Measurements from ENCODE around the gene KIF1B. TPM values are rescaled to one million over a fixed set of nuclear protein-coding genes. Genes with fewer than 3 reads are reported as not detected.

Gene KIF1B
- total and polyA plus RNA-seq, 9 of the 15 experiments (the other 6 are each of a cell fraction or from before 2014, with no cell fraction given): 2.8 to 19.8 (median 11.9) TPM

- TF ChIP-seq, protein P1, sequence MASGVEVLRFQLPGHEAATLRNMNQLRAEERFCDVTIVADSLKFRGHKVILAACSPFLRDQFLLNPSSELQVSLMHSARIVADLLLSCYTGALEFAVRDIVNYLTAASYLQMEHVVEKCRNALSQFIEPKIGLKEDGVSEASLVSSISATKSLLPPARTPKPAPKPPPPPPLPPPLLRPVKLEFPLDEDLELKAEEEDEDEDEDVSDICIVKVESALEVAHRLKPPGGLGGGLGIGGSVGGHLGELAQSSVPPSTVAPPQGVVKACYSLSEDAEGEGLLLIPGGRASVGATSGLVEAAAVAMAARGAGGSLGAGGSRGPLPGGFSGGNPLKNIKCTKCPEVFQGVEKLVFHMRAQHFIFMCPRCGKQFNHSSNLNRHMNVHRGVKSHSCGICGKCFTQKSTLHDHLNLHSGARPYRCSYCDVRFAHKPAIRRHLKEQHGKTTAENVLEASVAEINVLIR (CRISPR knock-in tag; IDR thresholded peaks at IDR 0.05): 0 out of 2 replicates have a peak, but pooled peaks have one; percentile 25
- TF ChIP-seq ARID3A (IDR thresholded peaks at IDR 0.05; ENCODE audit: borderline replicate concordance, low read depth, low read length) (no peak; the same call in 1 of the 2 replicates), CTBP1 (IDR thresholded peaks at IDR 0.05; ENCODE audit: borderline replicate concordance) (peak; percentile 85; the same call in 1 of the 2 replicates), ZNF445 (CRISPR knock-in tag; IDR thresholded peaks at IDR 0.05; ENCODE audit: low read depth) (no peak), CEBPG (CRISPR knock-in tag; IDR thresholded peaks at IDR 0.05) (peak; percentile 75; the same call in 1 of the 2 replicates), CEBPG (tag; conservative IDR thresholded peaks at IDR 0.05 in 1 of 2, IDR thresholded peaks at IDR 0.05 in 1 of 2) (peak; percentile 70 to 87), GTF2E2 (tag; IDR thresholded peaks at IDR 0.05) (peak; percentile 90), TEAD2 (tag; IDR thresholded peaks at IDR 0.05) (0 out of 2 replicates have a peak, but pooled peaks have one; percentile 13), ZNF449 (CRISPR knock-in tag; IDR thresholded peaks at IDR 0.05) (no peak), THRB (CRISPR knock-in tag; conservative IDR thresholded peaks at IDR 0.05) (0 out of 2 replicates have a peak, but pooled peaks have one; percentile 10)
- TF ChIP-seq, protein P2, sequence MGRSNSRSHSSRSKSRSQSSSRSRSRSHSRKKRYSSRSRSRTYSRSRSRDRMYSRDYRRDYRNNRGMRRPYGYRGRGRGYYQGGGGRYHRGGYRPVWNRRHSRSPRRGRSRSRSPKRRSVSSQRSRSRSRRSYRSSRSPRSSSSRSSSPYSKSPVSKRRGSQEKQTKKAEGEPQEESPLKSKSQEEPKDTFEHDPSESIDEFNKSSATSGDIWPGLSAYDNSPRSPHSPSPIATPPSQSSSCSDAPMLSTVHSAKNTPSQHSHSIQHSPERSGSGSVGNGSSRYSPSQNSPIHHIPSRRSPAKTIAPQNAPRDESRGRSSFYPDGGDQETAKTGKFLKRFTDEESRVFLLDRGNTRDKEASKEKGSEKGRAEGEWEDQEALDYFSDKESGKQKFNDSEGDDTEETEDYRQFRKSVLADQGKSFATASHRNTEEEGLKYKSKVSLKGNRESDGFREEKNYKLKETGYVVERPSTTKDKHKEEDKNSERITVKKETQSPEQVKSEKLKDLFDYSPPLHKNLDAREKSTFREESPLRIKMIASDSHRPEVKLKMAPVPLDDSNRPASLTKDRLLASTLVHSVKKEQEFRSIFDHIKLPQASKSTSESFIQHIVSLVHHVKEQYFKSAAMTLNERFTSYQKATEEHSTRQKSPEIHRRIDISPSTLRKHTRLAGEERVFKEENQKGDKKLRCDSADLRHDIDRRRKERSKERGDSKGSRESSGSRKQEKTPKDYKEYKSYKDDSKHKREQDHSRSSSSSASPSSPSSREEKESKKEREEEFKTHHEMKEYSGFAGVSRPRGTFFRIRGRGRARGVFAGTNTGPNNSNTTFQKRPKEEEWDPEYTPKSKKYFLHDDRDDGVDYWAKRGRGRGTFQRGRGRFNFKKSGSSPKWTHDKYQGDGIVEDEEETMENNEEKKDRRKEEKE (IDR thresholded peaks at IDR 0.05; ENCODE audit: borderline replicate concordance in 1 of 2, control insufficient read depth in 1 of 2, low read depth in 2 of 2, low read length in 1 of 2): 0 out of 4 replicates have a peak, but pooled peaks of 1 of the 2 experiments have one; percentile 46
- TF ChIP-seq, protein P3, sequence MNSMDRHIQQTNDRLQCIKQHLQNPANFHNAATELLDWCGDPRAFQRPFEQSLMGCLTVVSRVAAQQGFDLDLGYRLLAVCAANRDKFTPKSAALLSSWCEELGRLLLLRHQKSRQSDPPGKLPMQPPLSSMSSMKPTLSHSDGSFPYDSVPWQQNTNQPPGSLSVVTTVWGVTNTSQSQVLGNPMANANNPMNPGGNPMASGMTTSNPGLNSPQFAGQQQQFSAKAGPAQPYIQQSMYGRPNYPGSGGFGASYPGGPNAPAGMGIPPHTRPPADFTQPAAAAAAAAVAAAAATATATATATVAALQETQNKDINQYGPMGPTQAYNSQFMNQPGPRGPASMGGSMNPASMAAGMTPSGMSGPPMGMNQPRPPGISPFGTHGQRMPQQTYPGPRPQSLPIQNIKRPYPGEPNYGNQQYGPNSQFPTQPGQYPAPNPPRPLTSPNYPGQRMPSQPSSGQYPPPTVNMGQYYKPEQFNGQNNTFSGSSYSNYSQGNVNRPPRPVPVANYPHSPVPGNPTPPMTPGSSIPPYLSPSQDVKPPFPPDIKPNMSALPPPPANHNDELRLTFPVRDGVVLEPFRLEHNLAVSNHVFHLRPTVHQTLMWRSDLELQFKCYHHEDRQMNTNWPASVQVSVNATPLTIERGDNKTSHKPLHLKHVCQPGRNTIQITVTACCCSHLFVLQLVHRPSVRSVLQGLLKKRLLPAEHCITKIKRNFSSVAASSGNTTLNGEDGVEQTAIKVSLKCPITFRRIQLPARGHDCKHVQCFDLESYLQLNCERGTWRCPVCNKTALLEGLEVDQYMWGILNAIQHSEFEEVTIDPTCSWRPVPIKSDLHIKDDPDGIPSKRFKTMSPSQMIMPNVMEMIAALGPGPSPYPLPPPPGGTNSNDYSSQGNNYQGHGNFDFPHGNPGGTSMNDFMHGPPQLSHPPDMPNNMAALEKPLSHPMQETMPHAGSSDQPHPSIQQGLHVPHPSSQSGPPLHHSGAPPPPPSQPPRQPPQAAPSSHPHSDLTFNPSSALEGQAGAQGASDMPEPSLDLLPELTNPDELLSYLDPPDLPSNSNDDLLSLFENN (IDR thresholded peaks at IDR 0.05; ENCODE audit: low read depth in 2 of 2, low read length in 2 of 2): peak in 1 of 2 experiments; percentile 40; a peak in 1 of 4 replicates
Measured at GRCh38 chr1:10415211-10415930, 205.0 kb downstream of the KIF1B start (continued).
